Measurements from ENCODE around the gene CHRNA4.

DNA sequence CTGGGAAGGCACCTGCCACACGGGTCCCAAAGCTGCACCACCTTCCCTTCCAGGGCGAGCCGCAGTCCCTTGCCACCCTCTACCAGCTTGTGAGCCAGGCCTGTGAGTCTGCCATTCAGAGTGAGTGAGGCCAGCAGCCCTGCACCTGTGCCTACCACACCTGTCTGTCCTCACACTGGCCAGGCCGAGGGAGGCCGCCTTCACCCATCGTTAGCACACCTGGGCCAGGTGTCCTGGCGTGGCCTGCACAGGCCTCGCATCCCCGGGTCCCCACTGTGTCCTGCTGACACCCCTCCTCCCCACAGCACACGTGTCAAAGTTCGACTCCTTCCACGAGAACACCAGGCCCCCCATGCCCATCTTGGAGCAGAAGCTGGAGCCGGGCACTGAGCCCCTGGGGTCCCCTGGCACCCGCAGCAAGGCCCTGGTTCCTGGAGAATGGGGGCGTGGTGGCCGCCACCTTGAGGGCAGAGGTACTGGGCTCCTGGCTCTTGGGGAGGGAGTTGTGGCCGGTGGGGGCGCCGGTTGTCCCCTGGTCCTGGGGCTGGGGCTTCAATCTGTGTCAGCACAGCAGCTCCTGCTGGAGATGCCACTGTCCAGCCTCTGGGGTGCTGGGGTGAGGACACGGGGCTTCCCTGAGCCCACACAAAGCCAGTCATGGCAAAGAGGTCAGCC, 33.0 kb downstream of the CHRNA4 start:
- TF ChIP-seq, protein P1, sequence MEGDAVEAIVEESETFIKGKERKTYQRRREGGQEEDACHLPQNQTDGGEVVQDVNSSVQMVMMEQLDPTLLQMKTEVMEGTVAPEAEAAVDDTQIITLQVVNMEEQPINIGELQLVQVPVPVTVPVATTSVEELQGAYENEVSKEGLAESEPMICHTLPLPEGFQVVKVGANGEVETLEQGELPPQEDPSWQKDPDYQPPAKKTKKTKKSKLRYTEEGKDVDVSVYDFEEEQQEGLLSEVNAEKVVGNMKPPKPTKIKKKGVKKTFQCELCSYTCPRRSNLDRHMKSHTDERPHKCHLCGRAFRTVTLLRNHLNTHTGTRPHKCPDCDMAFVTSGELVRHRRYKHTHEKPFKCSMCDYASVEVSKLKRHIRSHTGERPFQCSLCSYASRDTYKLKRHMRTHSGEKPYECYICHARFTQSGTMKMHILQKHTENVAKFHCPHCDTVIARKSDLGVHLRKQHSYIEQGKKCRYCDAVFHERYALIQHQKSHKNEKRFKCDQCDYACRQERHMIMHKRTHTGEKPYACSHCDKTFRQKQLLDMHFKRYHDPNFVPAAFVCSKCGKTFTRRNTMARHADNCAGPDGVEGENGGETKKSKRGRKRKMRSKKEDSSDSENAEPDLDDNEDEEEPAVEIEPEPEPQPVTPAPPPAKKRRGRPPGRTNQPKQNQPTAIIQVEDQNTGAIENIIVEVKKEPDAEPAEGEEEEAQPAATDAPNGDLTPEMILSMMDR (IDR thresholded peaks at IDR 0.05; ENCODE audit: borderline replicate concordance, extremely low read depth, low read length, poor library complexity, severe bottlenecking): no peak
- TF ChIP-seq EZH2 (IDR thresholded peaks at IDR 0.05; ENCODE audit: borderline replicate concordance, low read depth, low read length, severe bottlenecking): no peak
